Peyer's patch (tissue), 4 donors: Measurements from ENCODE around the gene MNAT1. TPM values are rescaled to one million over a fixed set of nuclear protein-coding genes. Genes with fewer than 3 reads are reported as not detected.
A peak's percentile ranks its signal among the peaks of the same experiment; 100 is the strongest.

Source experiments
- DNase-seq, 3 donors: peaks; one replicate each; pipeline ENCODE4 v3.0.0-alpha.2; 2017 to 2019
- H3K27ac ChIP-seq, 4 donors: fragments of 200-600 bp; sonication (generic); one replicate each; pipeline ENCODE4 v1.5.1; 2016 to 2019
- H3K27me3 ChIP-seq, 2 donors: fragments of 200-600 bp; sonication (generic); one replicate each; pipeline ENCODE4 v1.5.1; 2019
- H3K36me3 ChIP-seq, 3 donors: fragments of 200-600 bp; sonication (generic); one replicate each; pipeline ENCODE4 v1.5.1; 2016 to 2019
- H3K4me1 ChIP-seq, 4 donors: fragments of 200-600 bp; sonication (generic); one replicate each; pipeline ENCODE4 v1.5.1; 2016 to 2019
- H3K4me3 ChIP-seq, 4 donors: fragments of 200-600 bp; sonication (generic); 1 replicate in 3 of 4; 2 replicates in 1 of 4; pipeline ENCODE4 v1.5.1; 2016 to 2019; ENCODE audit warnings: mild to moderate bottlenecking in 1 of 4
- H3K9me3 ChIP-seq, 4 donors: fragments of 200-600 bp; sonication (generic); one replicate each; pipeline ENCODE4 v1.5.1; 2016 to 2019; ENCODE audit warnings: mild to moderate bottlenecking in 1 of 4
- POLR2A ChIP-seq, 2 donors: fragments of 450-650 bp; IDR thresholded peaks; one replicate each; pipeline ENCODE4 v1.5.1; 2017; ENCODE audit warnings: antibody characterized with exemption in 2 of 2, mild to moderate bottlenecking in 2 of 2, moderate library complexity in 2 of 2
- total RNA-seq, 4 donors: library from RNA; depleted of rRNA; stranded (reverse); fragments of >200 nt; gene quantifications; one replicate each; pipeline ENCODE4 v1.1.0, GENCODE V29; 2016
- TF ChIP-seq, protein P1 (sequence below), 6 experiments: fragments of 450-650 bp in 4 of 6; fragments of 200-600 bp in 2 of 6; sonication (generic) in 1 of 6; IDR thresholded peaks; one replicate each; pipeline ENCODE4 v1.5.1; 2017 to 2019; ENCODE audit warnings: antibody characterized with exemption in 6 of 6, mild to moderate bottlenecking in 3 of 6, moderate library complexity in 1 of 6

MNAT1 gene
- total RNA-seq, 4 donors from 2014 or later: 7.5 to 66.8 (median 17.2) TPM

DNA sequence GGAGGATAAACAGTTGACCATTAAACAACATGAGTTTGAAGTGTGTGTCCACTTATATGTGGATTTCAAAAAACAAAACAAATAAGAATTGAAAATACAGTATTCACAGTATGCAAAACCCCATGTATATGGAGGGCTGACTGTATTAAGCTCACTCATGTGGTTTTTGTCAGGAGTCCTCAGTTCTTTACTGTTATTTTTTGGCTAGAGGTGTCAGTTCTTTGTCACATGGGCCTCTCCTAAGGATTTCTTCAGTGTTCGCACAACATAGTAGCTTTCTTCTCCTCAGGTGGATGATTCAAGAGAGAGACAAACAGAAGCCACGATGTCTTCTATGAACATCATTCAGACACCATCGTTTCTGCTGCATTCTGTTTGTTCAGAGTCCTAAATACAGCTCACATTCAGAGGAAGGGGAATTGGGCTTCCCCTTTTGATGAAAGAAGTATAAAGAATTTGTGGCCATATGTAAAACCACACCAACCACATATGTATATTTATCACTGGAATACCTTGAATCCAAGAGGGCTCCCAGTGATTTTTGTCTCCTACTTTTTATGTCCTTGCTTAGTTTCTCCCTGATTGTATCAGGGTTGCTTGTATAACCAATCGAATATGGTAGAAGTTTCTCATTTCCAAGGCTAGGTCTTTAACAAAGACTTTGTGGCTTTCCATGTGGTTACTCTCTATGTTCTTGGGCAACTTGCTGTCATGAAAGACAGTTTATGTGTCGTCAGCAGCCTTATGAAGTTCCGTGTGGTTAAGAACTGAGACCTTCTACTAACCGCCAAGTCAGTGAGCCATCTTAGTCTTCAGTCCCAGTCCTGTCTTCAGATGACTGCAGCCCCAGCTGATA, 18.9 kb downstream of the MNAT1 start:
- Histone ChIP-seq H3K36me3 (no peaks in the 10 kb centered on the region), H3K4me1 (no peaks in the 10 kb centered on the region), H3K4me3 (no peak overlapping the region), H3K9me3 (no peaks in the 10 kb centered on the region), H3K27me3 (no peaks in the 10 kb centered on the region), H3K27ac (peak overlapping the region in 1 of 4 donors; percentile 42)
- TF ChIP-seq, protein P1, sequence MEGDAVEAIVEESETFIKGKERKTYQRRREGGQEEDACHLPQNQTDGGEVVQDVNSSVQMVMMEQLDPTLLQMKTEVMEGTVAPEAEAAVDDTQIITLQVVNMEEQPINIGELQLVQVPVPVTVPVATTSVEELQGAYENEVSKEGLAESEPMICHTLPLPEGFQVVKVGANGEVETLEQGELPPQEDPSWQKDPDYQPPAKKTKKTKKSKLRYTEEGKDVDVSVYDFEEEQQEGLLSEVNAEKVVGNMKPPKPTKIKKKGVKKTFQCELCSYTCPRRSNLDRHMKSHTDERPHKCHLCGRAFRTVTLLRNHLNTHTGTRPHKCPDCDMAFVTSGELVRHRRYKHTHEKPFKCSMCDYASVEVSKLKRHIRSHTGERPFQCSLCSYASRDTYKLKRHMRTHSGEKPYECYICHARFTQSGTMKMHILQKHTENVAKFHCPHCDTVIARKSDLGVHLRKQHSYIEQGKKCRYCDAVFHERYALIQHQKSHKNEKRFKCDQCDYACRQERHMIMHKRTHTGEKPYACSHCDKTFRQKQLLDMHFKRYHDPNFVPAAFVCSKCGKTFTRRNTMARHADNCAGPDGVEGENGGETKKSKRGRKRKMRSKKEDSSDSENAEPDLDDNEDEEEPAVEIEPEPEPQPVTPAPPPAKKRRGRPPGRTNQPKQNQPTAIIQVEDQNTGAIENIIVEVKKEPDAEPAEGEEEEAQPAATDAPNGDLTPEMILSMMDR (IDR thresholded peaks at IDR 0.05): no peak
- TF ChIP-seq POLR2A (IDR thresholded peaks at IDR 0.05): no peak
- DNase-seq: peak in 2 of 3 donors; percentile 34 to 55

DNA sequence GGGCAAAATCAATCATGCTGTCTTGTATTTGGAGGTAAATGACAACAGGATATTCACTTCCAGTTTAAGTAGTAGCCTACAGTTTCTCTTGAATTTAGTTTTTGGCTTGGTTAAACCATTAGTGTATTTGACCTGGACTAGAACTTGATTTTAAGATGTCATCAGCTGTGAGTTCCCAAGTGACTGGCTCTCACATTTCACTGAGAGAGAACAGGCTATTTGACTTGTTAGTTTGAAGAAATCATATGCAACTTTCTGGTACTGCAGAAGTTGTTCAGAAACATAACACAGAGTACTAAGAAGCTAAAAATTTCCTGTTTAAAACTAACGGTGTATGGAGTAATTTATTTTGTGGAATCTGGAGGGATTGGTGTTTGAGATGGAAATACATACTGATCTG, 22.3 kb downstream of the MNAT1 start:
- no peaks in the 10 kb centered on the region for H3K36me3 ChIP-seq
- no peak for TF ChIP-seq POLR2A (IDR thresholded peaks at IDR 0.05)
- TF ChIP-seq, protein P1 (IDR thresholded peaks at IDR 0.05): no peak
- H3K27ac ChIP-seq: no peak overlapping the region
- no peaks in the 10 kb centered on the region for H3K9me3 ChIP-seq
- no peaks in the 10 kb centered on the region for H3K27me3 ChIP-seq
- no peak for DNase-seq
- H3K4me1 ChIP-seq: peaks cover 0 to 3% (median 0%) of the 10 kb centered on the region in 4 donors
- H3K4me3 ChIP-seq: no peak overlapping the region

DNA sequence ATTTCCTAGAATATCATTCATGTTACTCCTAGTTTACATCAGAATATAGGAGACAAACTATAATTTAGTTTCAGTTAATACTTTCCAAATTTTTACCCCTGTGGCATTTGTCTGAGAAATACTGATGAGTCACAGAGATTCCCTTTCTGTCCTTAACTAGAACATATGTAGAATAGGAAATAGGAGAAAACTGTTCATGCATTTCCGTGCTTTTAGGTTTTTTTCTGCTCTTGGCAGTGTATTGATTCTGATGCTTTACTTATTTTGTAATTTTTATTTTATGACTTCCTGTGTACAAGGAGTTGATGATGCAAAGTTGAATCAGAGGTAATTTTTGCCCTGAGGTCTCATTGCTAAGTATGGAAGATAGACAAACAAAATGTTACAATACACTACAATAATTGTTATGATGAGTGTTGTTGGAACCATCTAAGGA, 23.0 kb downstream of the MNAT1 start:
- Histone ChIP-seq H3K36me3 (no peaks in the 10 kb centered on the region), H3K4me3 (no peak overlapping the region), H3K4me1 (peaks cover 0 to 3% (median 0%) of the 10 kb centered on the region in 4 donors), H3K27me3 (no peaks in the 10 kb centered on the region), H3K9me3 (no peaks in the 10 kb centered on the region), H3K27ac (no peak overlapping the region)
- DNase-seq: no peak
- no peak for TF ChIP-seq POLR2A (IDR thresholded peaks at IDR 0.05)
- TF ChIP-seq, protein P1 (IDR thresholded peaks at IDR 0.05): no peak

DNA sequence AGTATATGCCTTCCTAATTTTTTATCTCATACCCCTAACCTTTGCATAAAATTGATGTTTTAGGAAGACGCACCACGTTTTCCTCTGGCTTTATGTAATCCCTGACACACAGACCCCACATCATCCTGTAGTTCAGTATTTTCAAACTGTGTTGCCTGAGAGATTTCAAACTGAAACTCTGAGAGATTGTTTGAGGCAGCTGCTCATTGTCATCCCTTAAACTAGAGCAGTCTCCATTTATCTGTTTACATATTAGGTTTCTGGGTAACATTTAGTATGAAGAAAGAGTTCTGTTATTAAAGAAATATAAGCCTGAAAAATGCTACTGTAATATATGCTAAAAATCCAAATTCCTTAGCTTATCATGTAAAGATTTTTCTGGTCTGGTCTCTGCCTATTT, 24.3 kb downstream of the MNAT1 start:
- H3K27ac ChIP-seq: no peak overlapping the region
- peaks cover 0 to 3% (median 0%) of the 10 kb centered on the region in 4 donors for H3K4me1 ChIP-seq
- TF ChIP-seq, protein P1 (IDR thresholded peaks at IDR 0.05): no peak
- no peak for TF ChIP-seq POLR2A (IDR thresholded peaks at IDR 0.05)
- no peaks in the 10 kb centered on the region for H3K27me3 ChIP-seq
- no peaks in the 10 kb centered on the region for H3K9me3 ChIP-seq
- H3K36me3 ChIP-seq: no peaks in the 10 kb centered on the region
- DNase-seq: no peak
- no peak overlapping the region for H3K4me3 ChIP-seq

DNA sequence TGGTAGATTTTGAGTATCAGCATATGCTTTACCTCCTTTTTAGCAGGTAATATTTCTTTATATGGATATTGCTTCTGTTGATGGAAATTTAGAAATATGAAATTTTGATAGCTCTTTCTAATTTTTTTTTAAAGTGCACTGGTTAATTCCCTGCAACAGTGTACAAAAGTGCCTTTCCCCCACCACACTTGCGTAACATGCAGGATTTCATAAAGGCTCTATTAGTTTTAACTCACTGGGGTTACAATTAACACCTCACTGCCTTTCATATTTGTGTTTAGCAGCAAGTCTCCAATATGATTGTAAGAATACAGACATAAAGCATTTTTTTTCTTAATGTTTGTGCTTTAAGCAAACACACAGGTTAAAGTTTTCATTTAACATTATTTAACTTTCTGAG, 25.6 kb downstream of the MNAT1 start:
- no peak overlapping the region for H3K4me3 ChIP-seq
- no peaks in the 10 kb centered on the region for H3K36me3 ChIP-seq
- no peak overlapping the region for H3K27ac ChIP-seq
- no peaks in the 10 kb centered on the region for H3K27me3 ChIP-seq
- no peaks in the 10 kb centered on the region for H3K9me3 ChIP-seq
- no peak for DNase-seq
- no peak for TF ChIP-seq POLR2A (IDR thresholded peaks at IDR 0.05)
- TF ChIP-seq, protein P1 (IDR thresholded peaks at IDR 0.05): no peak
- peaks cover 0 to 3% (median 0%) of the 10 kb centered on the region in 4 donors for H3K4me1 ChIP-seq
